AG09319 (cell line): ENCODE results near the gene SETD2.
A peak's percentile ranks its signal among the peaks of the same experiment; 100 is the strongest.
"Not testable (repeated sequence)": the region's sequence is repeated elsewhere in the genome, so short reads cannot be mapped to it uniquely, and the experiment has no call there.

Experiments
- DNase-seq: peaks from one replicate; pipeline ENCODE4 v3.0.0-alpha.2; 2010; ENCODE audit warnings: low read depth; ENCODE audit errors: extremely low read depth
- CTCF ChIP-seq: IDR thresholded peaks from 2 replicates; pipeline ENCODE4 v1.5.1; 2011; ENCODE audit warnings: low read depth, mild to moderate bottlenecking, inconsistent platforms, low read length, moderate library complexity

SETD2 gene

DNA sequence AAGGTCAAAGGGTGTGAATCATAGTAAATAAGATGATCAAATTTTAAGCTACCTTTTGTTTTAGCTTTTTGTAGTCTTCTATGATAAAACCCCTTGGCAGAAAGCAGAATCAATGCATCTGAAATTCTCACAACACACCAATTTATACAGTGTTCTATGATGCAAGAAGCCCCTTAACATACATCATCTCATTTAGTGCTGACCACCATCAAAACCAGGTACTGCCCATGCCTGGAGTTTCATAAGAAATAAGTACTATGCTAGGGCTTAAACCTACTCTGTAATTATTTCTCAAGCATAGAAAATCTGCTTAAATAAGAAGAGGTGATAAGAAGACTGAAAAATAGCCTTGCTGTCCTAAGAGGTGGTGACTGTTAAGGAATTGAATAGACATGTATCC lies 116.8 kb downstream of the SETD2 start:
- no peak for DNase-seq
- no peak for TF ChIP-seq CTCF

DNA sequence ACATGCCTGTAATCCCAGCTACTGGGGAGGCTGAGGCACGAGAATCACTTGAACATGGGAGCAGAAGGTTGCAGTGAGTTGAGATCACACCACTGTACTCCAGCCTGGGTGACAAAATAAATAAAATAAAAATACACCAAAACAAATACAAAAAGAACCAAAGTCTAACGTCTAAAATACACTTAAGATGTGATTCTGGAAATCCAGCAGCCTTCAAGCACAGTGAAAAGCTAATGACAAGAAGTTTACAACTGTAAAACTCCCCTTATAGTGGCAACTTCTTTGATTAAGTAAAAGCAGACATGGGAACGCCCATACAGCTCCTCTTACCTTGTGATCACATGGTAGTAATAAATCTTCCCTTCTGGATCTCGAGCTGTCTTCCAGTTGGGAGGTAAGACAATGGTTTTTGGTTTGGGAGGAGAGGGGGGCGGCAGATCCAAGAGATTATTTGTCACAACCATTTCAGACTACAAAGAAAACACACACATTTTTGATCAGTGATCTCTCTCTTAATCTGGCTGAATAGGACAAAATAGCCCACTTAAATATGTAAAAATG lies 121.6 kb downstream of the SETD2 start:
- DNase-seq, result no peak
- no peak for TF ChIP-seq CTCF

DNA sequence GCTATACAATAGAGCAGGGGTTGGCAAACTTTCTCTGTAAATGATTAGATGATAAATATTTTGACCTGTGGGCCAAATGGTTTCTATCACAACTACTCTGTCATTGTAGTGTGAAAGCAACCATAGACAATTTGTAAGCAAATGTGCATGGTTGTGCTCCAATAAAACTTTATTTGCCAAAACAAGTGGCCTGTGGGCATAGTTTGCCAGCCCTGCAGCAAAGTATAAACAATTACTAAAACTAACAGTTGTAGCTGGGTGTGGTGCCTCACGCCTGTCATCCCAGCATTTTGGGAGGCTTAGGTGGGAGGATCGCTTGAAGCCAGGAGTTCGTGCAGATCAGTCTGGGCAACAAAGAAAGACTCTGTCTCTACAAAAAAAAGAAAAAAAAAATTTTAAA lies 122.8 kb downstream of the SETD2 start:
- no peak for TF ChIP-seq CTCF
- no peak for DNase-seq

GRCh38 chr3:47037302-47037701 lies 126.6 kb downstream of the SETD2 start:
- not testable (repeated sequence) for DNase-seq

- no peak for DNase-seq
- no peak for TF ChIP-seq CTCF
Measured at GRCh38 chr3:47036145-47036544, 127.8 kb downstream of the SETD2 start.

- no peak for TF ChIP-seq CTCF
Measured at GRCh38 chr3:47035645-47036044, 128.3 kb downstream of the SETD2 start.

DNA sequence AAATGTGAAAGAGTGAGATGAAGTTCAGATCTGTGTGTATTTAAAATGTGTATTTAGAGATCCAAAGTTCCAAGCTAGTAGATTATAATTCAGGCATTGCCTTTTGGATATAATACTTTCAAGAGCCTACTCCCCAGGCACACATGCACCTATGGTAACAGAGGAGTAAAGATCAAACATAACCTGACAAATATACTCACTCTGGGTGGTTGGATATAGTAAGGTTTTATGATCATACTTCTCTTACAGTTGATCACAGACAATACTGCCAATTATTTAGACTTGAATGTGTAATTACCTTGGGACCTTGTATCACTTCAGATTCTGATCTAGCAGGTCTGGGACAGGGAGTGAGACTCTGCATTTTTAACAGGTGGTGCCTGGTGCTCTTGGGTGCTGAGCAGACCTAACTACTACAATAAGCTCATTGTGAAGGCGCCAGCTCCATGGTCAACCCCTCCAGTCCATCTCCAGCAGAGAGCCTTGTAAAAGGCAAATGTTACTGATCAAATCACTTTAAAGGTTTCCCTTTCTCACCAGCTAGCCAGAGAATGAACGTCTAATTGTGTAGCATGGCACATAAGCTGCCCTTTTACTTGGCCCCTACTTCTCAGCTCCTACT lies 128.9 kb downstream of the SETD2 start:
- no peak for DNase-seq
- no peak for TF ChIP-seq CTCF

More at GRCh38 chr3:47035645-47036044, 128.3 kb downstream of the SETD2 start:
- peak; percentile 86 for DNase-seq

GRCh38 chr3:47031041-47031440 lies 132.9 kb downstream of the SETD2 start:
- not testable (repeated sequence) for DNase-seq
